Esophagus muscularis mucosa (tissue), 3 donors: ENCODE data around the gene PNCK.

Source experiments
- POLR2A ChIP-seq: fragments of 450-650 bp; IDR thresholded peaks from one replicate; pipeline ENCODE4 v1.6.1; 2017; ENCODE audit warnings: antibody characterized with exemption, moderate library complexity, mild to moderate bottlenecking, low read depth
- POLR2AphosphoS5 ChIP-seq, 2 donors: sonication (generic); formaldehyde crosslinking; IDR thresholded peaks; one replicate each; pipeline ENCODE4 v1.6.1; 2017; ENCODE audit warnings: antibody characterized with exemption in 2 of 2
- TF ChIP-seq, protein P1 (sequence below), 3 experiments: fragments of 200-600 bp in 2 of 3; fragments of 450-650 bp in 1 of 3; sonication (generic) in 2 of 3; IDR thresholded peaks; one replicate each; pipeline ENCODE4 v1.5.1; 2017 to 2019; ENCODE audit warnings: antibody characterized with exemption in 3 of 3, mild to moderate bottlenecking in 2 of 3, moderate library complexity in 1 of 3

DNA sequence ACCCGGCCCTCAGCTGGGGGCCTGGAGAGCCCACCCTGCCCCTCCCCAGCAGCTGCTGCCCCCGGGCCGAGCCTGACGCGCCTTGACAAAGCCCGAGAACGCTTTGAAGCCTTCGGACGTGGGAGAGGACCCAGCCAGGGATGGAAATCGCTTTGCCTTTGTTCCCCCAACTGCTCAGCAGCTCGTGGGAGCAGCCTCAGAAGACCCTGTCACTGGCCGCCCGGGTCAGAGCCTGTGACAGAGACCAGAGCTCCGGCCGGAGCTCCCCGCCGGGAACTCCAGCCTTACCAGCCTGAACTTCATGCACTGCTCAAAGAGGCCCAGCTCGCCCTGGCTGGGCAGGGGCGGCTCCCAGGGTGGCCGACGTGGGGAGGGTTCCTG is 11.5 kb upstream of the PNCK start:
- TF ChIP-seq, protein P1, sequence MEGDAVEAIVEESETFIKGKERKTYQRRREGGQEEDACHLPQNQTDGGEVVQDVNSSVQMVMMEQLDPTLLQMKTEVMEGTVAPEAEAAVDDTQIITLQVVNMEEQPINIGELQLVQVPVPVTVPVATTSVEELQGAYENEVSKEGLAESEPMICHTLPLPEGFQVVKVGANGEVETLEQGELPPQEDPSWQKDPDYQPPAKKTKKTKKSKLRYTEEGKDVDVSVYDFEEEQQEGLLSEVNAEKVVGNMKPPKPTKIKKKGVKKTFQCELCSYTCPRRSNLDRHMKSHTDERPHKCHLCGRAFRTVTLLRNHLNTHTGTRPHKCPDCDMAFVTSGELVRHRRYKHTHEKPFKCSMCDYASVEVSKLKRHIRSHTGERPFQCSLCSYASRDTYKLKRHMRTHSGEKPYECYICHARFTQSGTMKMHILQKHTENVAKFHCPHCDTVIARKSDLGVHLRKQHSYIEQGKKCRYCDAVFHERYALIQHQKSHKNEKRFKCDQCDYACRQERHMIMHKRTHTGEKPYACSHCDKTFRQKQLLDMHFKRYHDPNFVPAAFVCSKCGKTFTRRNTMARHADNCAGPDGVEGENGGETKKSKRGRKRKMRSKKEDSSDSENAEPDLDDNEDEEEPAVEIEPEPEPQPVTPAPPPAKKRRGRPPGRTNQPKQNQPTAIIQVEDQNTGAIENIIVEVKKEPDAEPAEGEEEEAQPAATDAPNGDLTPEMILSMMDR (IDR thresholded peaks at IDR 0.05) = no peak
- no peak for TF ChIP-seq POLR2A
- no peak for TF ChIP-seq POLR2AphosphoS5 (IDR thresholded peaks at IDR 0.05)
